DND-41 (cell line): Measurements from ENCODE around the gene SYCP2.
"Not testable (repeated sequence)": the region's sequence is repeated elsewhere in the genome, so short reads cannot be mapped to it uniquely, and the experiment has no call there.

Source experiments
- ATAC-seq: fragments of 200-7000 bp; cut with Tn5 transposase; 3 replicates; pipeline ENCODE4 v1.9.1; 2021; ENCODE audit warnings: low read depth; ENCODE audit not compliant: insufficient read depth
- DNase-seq: peaks from one replicate; pipeline ENCODE4 v3.0.0-alpha.2; 2020
- H2AFZ ChIP-seq: 2 replicates; pipeline ENCODE4 v1.6.0; 2012; ENCODE audit warnings: low read depth, low read length
- H3K27ac ChIP-seq: 2 replicates; pipeline ENCODE4 v1.5.1; 2012; ENCODE audit warnings: low read length, inconsistent platforms
- H3K27me3 ChIP-seq: fragments of 200-600 bp; sonication (generic); 2 replicates; pipeline ENCODE4 v1.6.0; 2012; ENCODE audit warnings: low read length, mild to moderate bottlenecking, inconsistent platforms; ENCODE audit not compliant: insufficient read depth, poor library complexity
- H3K36me3 ChIP-seq: 2 replicates; pipeline ENCODE4 v1.5.1; 2012; ENCODE audit warnings: low read length, inconsistent platforms; ENCODE audit not compliant: insufficient read depth
- H3K4me1 ChIP-seq: 2 replicates; pipeline ENCODE4 v1.5.1; 2012; ENCODE audit warnings: mild to moderate bottlenecking, low read length; ENCODE audit not compliant: insufficient read depth
- H3K4me2 ChIP-seq: 2 replicates; pipeline ENCODE4 v1.6.0; 2012; ENCODE audit warnings: mild to moderate bottlenecking, moderate library complexity, low read length, inconsistent platforms; ENCODE audit not compliant: insufficient read depth
- H3K4me3 ChIP-seq, 2 experiments: fragments of 200-600 bp in 1 of 2; shearing (Covaris generic) in 1 of 2; 2 replicates each; pipeline ENCODE4 v1.5.1; 2012 to 2016; ENCODE audit warnings: inconsistent platforms in 2 of 2, low read length in 2 of 2, mild to moderate bottlenecking in 2 of 2, low read depth in 1 of 2, moderate library complexity in 1 of 2
- H3K79me2 ChIP-seq: 2 replicates; pipeline ENCODE4 v1.6.0; 2012; ENCODE audit warnings: low read length, inconsistent platforms; ENCODE audit not compliant: insufficient read depth
- H3K9ac ChIP-seq: 2 replicates; pipeline ENCODE4 v1.6.0; 2012; ENCODE audit warnings: low read depth, mild to moderate bottlenecking, inconsistent platforms, low read length, moderate library complexity
- H3K9me3 ChIP-seq: 2 replicates; pipeline ENCODE4 v1.5.1; 2012; ENCODE audit warnings: low read length, moderate library complexity, mild to moderate bottlenecking, inconsistent platforms; ENCODE audit not compliant: insufficient read depth, severe bottlenecking
- H4K20me1 ChIP-seq: 2 replicates; pipeline ENCODE4 v1.6.0; 2012; ENCODE audit warnings: low read length; ENCODE audit not compliant: insufficient read depth
- CTCF ChIP-seq: IDR thresholded peaks from 2 replicates; pipeline ENCODE4 v1.5.1; 2012; ENCODE audit warnings: borderline replicate concordance, low read length, moderate library complexity, mild to moderate bottlenecking; ENCODE audit not compliant: poor library complexity, severe bottlenecking; ENCODE audit errors: extremely low read depth
- EZH2 ChIP-seq: IDR thresholded peaks from 3 replicates; pipeline ENCODE4 v1.6.1; 2012; ENCODE audit warnings: borderline replicate concordance, low read depth, mild to moderate bottlenecking, moderate library complexity, low read length, inconsistent platforms; ENCODE audit not compliant: severe bottlenecking

SYCP2 gene

GRCh38 chr20:59958626-59959025 lies 25.2 kb upstream of the SYCP2 start:
- Histone ChIP-seq H3K4me2 (no peak overlapping the region), H2AFZ (no peak overlapping the region), H3K79me2 (no peaks in the 10 kb centered on the region), H3K27ac (no peak overlapping the region), H3K9ac (no peak overlapping the region), H3K9me3 (no peaks in the 10 kb centered on the region), H3K36me3 (no peaks in the 10 kb centered on the region), H3K27me3 (no peaks in the 10 kb centered on the region), H4K20me1 (no peaks in the 10 kb centered on the region), H3K4me3 (no peak overlapping the region), H3K4me1 (no peaks in the 10 kb centered on the region)
- ATAC-seq (no peak), DNase-seq (no peak)
- TF ChIP-seq EZH2 (no peak), CTCF (no peak)

DNA sequence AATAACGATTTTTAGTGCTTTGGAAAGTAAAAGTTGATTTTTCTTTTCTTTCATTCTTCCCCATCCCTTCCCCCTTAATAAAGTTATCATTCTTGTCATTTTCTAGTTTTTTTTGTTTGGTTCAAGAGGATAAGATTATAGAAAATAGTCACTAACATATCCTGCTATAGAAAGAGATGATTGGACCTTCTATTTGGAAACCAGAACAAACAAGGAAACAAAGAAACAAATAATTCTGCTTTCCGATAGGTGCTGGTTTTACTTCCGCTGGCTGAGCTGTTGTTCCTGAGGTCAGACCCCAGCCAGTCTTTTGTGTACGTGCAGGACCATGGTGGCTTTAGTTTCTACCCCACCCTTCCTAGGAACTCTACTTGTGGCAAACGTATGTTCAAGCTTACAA lies 24.7 kb upstream of the SYCP2 start, which contains the start of gene CDH26:
Gene CDH26 (plus strand): TSS at position 301 of the 400 bp plus-strand sequence. CDS start 304 bp downstream, outside the sequence.
- H3K36me3 ChIP-seq: no peaks in the 10 kb centered on the region
- no peak within 1 kb of the TSS for H2AFZ ChIP-seq
- H3K79me2 ChIP-seq: no peaks in the 10 kb centered on the region
- no peaks in the 10 kb centered on the region for H4K20me1 ChIP-seq
- no peaks in the 10 kb centered on the region for H3K9me3 ChIP-seq
- no peak within 1 kb of the TSS for H3K27ac ChIP-seq
- H3K27me3 ChIP-seq: no peaks in the 10 kb centered on the region
- DNase-seq (no peak), ATAC-seq (no peak)
- no peak within 1 kb of the TSS for H3K4me3 ChIP-seq
- H3K9ac ChIP-seq: no peak within 1 kb of the TSS
- H3K4me2 ChIP-seq: no peak within 1 kb of the TSS
- no peak for TF ChIP-seq CTCF
- TF ChIP-seq EZH2: no peak
- H3K4me1 ChIP-seq: no peaks in the 10 kb centered on the region

GRCh38 chr20:59957568-59957967 lies 24.1 kb upstream of the SYCP2 start:
- not testable (repeated sequence) for H3K4me2 ChIP-seq, H3K4me1 ChIP-seq, H3K9ac ChIP-seq, ATAC-seq, H3K27me3 ChIP-seq, DNase-seq, H2AFZ ChIP-seq, H3K36me3 ChIP-seq, H3K27ac ChIP-seq, H3K4me3 ChIP-seq, H3K79me2 ChIP-seq, H3K9me3 ChIP-seq, H4K20me1 ChIP-seq

DNA sequence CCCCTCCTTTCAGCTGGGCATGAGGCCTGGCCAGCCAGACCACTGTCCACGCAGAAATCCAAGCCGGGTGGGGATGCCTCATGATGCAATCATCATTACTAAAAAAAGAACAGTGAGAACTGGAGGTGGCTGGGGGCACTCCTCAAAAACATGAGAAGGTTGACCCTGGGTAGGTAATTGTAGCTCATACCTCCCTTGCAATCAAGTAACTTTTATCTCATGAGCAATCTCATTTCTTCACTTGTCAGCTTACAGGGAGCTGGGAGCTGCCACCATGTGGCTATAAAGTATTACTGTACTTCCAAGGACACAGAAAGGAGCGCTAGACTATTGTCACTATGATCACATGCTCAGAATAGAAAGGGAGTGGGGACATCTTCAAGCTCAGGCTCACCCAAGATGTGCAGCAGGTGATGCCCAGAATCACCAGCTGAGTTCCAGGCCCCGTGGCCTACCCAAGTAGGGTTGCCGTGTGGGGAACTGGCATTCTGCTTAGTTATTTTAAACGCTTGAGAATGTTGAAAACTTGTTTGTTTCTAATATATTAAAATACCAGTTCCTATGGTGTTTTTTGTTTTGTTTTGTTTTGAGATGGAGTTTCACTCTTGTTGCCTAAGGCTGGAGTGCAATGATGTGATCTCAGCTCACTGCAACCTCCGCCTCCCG lies 21.8 kb upstream of the SYCP2 start:
- no peaks in the 10 kb centered on the region for H3K27me3 ChIP-seq
- no peaks in the 10 kb centered on the region for H3K4me1 ChIP-seq
- no peaks in the 10 kb centered on the region for H4K20me1 ChIP-seq
- H2AFZ ChIP-seq: no peak overlapping the region
- H3K79me2 ChIP-seq: no peaks in the 10 kb centered on the region
- no peak overlapping the region for H3K4me3 ChIP-seq
- no peak overlapping the region for H3K9ac ChIP-seq
- ATAC-seq: peak; percentile 75
- TF ChIP-seq CTCF: peak; percentile 56
- TF ChIP-seq EZH2: no peak
- DNase-seq: peak; percentile 16
- H3K9me3 ChIP-seq: no peaks in the 10 kb centered on the region
- no peak overlapping the region for H3K27ac ChIP-seq
- no peak overlapping the region for H3K4me2 ChIP-seq
- H3K36me3 ChIP-seq: no peaks in the 10 kb centered on the region
